Hepatocyte (in vitro differentiated cells): ENCODE data around the gene CASTOR2.

Source experiments
- EZH2 ChIP-seq: fragments of 200-600 bp; sonication (generic); IDR thresholded peaks from 2 replicates; pipeline ENCODE4 v1.6.1; 2016; ENCODE audit warnings: antibody characterized with exemption, mild to moderate bottlenecking, borderline replicate concordance
- EZH2phosphoT487 ChIP-seq: fragments of 200-600 bp; sonication (generic); IDR thresholded peaks from one replicate; pipeline ENCODE4 v1.6.1; 2018; ENCODE audit warnings: antibody characterized with exemption, mild to moderate bottlenecking, low read depth, moderate library complexity; ENCODE audit not compliant: unreplicated experiment, severe bottlenecking
- TF ChIP-seq, protein P1 (sequence below): fragments of 200-600 bp; sonication (generic); IDR thresholded peaks from 2 replicates; pipeline ENCODE4 v1.5.1; 2016; ENCODE audit warnings: antibody characterized with exemption, mild to moderate bottlenecking; ENCODE audit not compliant: poor library complexity

DNA sequence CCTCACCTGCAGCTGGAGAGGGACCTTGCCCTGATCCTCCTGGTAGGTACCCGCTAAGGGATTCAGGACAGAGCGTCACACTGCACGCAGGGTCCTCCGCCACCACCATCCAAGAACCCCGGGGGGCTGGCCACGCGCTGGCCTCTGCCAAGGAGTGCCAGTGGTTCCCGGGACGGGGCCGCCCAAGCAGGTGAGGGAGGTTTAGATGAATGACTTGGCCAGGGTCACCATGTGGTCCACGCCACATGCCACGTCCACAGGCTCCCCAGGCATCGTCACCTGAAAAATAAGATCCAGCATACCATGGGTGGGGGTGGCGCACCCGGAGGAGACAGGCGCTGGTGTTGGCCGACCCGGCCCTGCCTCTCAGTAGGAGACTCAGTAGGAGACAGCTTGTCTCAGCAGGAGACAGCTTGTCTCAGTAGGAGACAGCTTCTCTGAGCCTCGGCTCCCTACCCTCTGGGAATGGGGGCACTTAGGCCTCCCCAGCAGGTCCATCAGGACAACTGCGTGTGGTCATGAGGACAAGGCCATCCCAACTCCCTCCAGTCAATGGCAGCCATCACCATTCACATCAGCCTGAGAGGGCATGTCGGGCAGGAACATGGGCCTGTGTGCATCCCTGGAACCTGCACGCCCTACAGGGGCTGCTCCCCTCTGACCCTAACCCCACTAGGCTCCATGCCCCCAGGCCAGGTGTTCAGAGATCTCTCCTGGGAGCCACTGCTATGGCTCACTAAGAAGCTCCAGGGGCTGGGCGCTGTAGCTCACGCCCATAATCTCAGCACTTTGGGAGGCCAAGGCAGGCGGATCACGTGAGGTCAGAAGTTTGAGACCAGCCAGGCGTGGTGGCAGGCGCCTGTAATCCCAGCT is 78.6 kb downstream of the CASTOR2 start:
- TF ChIP-seq, protein P1, sequence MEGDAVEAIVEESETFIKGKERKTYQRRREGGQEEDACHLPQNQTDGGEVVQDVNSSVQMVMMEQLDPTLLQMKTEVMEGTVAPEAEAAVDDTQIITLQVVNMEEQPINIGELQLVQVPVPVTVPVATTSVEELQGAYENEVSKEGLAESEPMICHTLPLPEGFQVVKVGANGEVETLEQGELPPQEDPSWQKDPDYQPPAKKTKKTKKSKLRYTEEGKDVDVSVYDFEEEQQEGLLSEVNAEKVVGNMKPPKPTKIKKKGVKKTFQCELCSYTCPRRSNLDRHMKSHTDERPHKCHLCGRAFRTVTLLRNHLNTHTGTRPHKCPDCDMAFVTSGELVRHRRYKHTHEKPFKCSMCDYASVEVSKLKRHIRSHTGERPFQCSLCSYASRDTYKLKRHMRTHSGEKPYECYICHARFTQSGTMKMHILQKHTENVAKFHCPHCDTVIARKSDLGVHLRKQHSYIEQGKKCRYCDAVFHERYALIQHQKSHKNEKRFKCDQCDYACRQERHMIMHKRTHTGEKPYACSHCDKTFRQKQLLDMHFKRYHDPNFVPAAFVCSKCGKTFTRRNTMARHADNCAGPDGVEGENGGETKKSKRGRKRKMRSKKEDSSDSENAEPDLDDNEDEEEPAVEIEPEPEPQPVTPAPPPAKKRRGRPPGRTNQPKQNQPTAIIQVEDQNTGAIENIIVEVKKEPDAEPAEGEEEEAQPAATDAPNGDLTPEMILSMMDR = no peak
- TF ChIP-seq EZH2 = no peak
- no peak for TF ChIP-seq EZH2phosphoT487
